PC-3 (cell line): Measurements from ENCODE around the gene PYGO1.

ENCODE experiments used
- EZH2 ChIP-seq: fragments of 300-600 bp; sonication (generic); IDR thresholded peaks from one replicate; pipeline ENCODE4 v1.6.1; 2017; ENCODE audit warnings: antibody characterized with exemption, mild to moderate bottlenecking, low read length; ENCODE audit not compliant: unreplicated experiment
- EZH2phosphoT487 ChIP-seq: fragments of 300-600 bp; sonication (generic); IDR thresholded peaks from 2 replicates; pipeline ENCODE4 v1.6.1; 2018; ENCODE audit warnings: mild to moderate bottlenecking, antibody characterized with exemption, low read length, borderline replicate concordance
- TF ChIP-seq, protein P1 (sequence below): fragments of 300-600 bp; sonication (generic); conservative IDR thresholded peaks from 2 replicates; pipeline ENCODE4 v1.5.1; 2017; ENCODE audit warnings: antibody characterized with exemption, low read depth, mild to moderate bottlenecking, low read length

GRCh38 chr15:55530861-55531313 is 57.3 kb downstream of the PYGO1 start:
- TF ChIP-seq, protein P1, sequence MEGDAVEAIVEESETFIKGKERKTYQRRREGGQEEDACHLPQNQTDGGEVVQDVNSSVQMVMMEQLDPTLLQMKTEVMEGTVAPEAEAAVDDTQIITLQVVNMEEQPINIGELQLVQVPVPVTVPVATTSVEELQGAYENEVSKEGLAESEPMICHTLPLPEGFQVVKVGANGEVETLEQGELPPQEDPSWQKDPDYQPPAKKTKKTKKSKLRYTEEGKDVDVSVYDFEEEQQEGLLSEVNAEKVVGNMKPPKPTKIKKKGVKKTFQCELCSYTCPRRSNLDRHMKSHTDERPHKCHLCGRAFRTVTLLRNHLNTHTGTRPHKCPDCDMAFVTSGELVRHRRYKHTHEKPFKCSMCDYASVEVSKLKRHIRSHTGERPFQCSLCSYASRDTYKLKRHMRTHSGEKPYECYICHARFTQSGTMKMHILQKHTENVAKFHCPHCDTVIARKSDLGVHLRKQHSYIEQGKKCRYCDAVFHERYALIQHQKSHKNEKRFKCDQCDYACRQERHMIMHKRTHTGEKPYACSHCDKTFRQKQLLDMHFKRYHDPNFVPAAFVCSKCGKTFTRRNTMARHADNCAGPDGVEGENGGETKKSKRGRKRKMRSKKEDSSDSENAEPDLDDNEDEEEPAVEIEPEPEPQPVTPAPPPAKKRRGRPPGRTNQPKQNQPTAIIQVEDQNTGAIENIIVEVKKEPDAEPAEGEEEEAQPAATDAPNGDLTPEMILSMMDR, result no peak
- TF ChIP-seq EZH2 (no peak), EZH2phosphoT487 (no peak)
